ENCODE results near the gene KLF16.
A peak's percentile ranks its signal among the peaks of the same experiment; 100 is the strongest.

The KLF16 gene

GRCh38 chr19:1856698-1857603, 6.4 kb downstream of the KLF16 start:
- peak in 30 of 58 donors; percentile 20 to 60 (median 40) for DNase-seq

- no peak for DNase-seq
Measured at GRCh38 chr19:1856345-1856697, 7.1 kb downstream of the KLF16 start.

GRCh38 chr19:1855828-1856255, 7.5 kb downstream of the KLF16 start:
- DNase-seq: no peak

- peak in 50 of 58 donors; percentile 17 to 80 (median 61) for DNase-seq
Measured at GRCh38 chr19:1855040-1855827, 8.1 kb downstream of the KLF16 start.

- DNase-seq: no peak
Measured at GRCh38 chr19:1854542-1855039, 8.8 kb downstream of the KLF16 start.

- DNase-seq: no peak
Measured at GRCh38 chr19:1854039-1854541, 9.3 kb downstream of the KLF16 start.

GRCh38 chr19:1853295-1854038, 9.9 kb downstream of the KLF16 start:
- DNase-seq: peak in 42 of 58 donors; percentile 5 to 68 (median 40)

- no peak for DNase-seq
Measured at GRCh38 chr19:1852581-1853128, 10.7 kb downstream of the KLF16 start.

GRCh38 chr19:1851654-1852580, 11.5 kb downstream of the KLF16 start:
- peak in 24 of 58 donors; percentile 9 to 63 (median 38) for DNase-seq

- no peak for DNase-seq
Measured at GRCh38 chr19:1850809-1851653, 12.3 kb downstream of the KLF16 start.

GRCh38 chr19:1849886-1850398, 13.4 kb downstream of the KLF16 start:
- no peak for DNase-seq

- DNase-seq: no peak
Measured at GRCh38 chr19:1849132-1849474, 14.3 kb downstream of the KLF16 start.

- DNase-seq: peak; percentile 20 to 93 (median 86)
Measured at GRCh38 chr19:1848399-1849131, 14.8 kb downstream of the KLF16 start, which contains the start of gene REXO1. TSS of gene REXO1 (minus strand) at chr19:1848483. CDS start at chr19:1848358, 125 bp downstream.

- DNase-seq: peak in 7 of 58 donors; percentile 6 to 53 (median 35)
Measured at GRCh38 chr19:1847684-1848398, 15.5 kb downstream of the KLF16 start.

GRCh38 chr19:1847348-1847683, 16.1 kb downstream of the KLF16 start:
- DNase-seq: peak in 2 of 58 donors; percentile 22 to 27

GRCh38 chr19:1846517-1847204, 16.7 kb downstream of the KLF16 start:
- DNase-seq: peak in 1 of 58 donors; percentile 9
